Mucosa of rectum (tissue), 2 donors: Measurements from ENCODE around the gene PTP4A2.

Experiments used
- H3K27ac ChIP-seq, 2 donors: one replicate each; pipeline ENCODE4 v1.7.0; 2013; ENCODE audit warnings: inconsistent platforms in 2 of 2, low read depth in 2 of 2, low read length in 2 of 2
- H3K27me3 ChIP-seq, 2 donors: one replicate each; pipeline ENCODE4 v1.7.0; 2013; ENCODE audit warnings: low read length in 2 of 2; ENCODE audit not compliant: control insufficient read depth in 2 of 2, insufficient read depth in 2 of 2
- H3K36me3 ChIP-seq, 2 donors: one replicate each; pipeline ENCODE4 v1.7.0; 2013; ENCODE audit warnings: low read length in 2 of 2; ENCODE audit not compliant: control insufficient read depth in 2 of 2, insufficient read depth in 2 of 2
- H3K4me1 ChIP-seq, 2 donors: one replicate each; pipeline ENCODE4 v1.7.0; 2013; ENCODE audit warnings: low read length in 2 of 2, mild to moderate bottlenecking in 1 of 2; ENCODE audit not compliant: control insufficient read depth in 2 of 2, insufficient read depth in 2 of 2
- H3K4me3 ChIP-seq, 2 donors: one replicate each; pipeline ENCODE4 v1.7.0; 2013; ENCODE audit warnings: low read length in 2 of 2
- H3K9ac ChIP-seq, 2 donors: one replicate each; pipeline ENCODE4 v1.7.0; 2013; ENCODE audit warnings: low read length in 2 of 2, low read depth in 1 of 2, mild to moderate bottlenecking in 1 of 2
- H3K9me3 ChIP-seq, 2 donors: one replicate each; pipeline ENCODE4 v1.7.0; 2013; ENCODE audit warnings: low read length in 2 of 2; ENCODE audit not compliant: control insufficient read depth in 2 of 2
- donor health status: healthy.
- donor health status: Normal muscosa, but diverticular disease.

PTP4A2 gene

GRCh38 chr1:31976401-31976800 is 38.2 kb upstream of the PTP4A2 start:
- no peak overlapping the region for H3K9ac ChIP-seq
- no peaks in the 10 kb centered on the region for H3K27me3 ChIP-seq
- H3K36me3 ChIP-seq, result no peaks in the 10 kb centered on the region
- H3K4me3 ChIP-seq, result no peak overlapping the region
- H3K9me3 ChIP-seq, result no peaks in the 10 kb centered on the region
- H3K27ac ChIP-seq, result no peak overlapping the region
- H3K4me1 ChIP-seq, result no peaks in the 10 kb centered on the region

- no peaks in the 10 kb centered on the region for H3K36me3 ChIP-seq
- H3K9me3 ChIP-seq, result no peaks in the 10 kb centered on the region
- no peak overlapping the region for H3K27ac ChIP-seq
Measured at GRCh38 chr1:31970873-31971272, 32.7 kb upstream of the PTP4A2 start.

DNA sequence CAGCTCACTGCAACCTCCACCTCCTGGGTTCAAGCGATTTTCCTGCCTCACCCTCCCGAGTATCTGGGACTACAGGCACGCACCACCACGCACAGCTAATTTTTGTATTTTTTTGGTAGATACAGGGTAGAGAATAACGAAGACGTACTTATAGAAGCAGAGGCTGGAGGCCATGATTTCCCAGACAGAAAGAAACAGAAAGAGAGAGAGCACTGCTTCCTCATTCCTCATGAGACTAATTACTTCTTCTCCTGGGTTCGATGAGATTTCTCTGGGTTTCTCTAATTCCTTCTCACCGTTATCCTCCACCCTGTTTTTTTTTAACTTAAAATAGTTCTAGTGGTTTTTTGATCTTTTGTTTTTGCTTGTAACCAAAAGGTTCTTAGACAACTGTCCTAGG is 23.4 kb upstream of the PTP4A2 start:
- H3K36me3 ChIP-seq, result no peaks in the 10 kb centered on the region
- H3K4me3 ChIP-seq, result no peak overlapping the region

More at GRCh38 chr1:31970873-31971272, 32.7 kb upstream of the PTP4A2 start:
- no peak overlapping the region for H3K4me3 ChIP-seq
- no peak overlapping the region for H3K9ac ChIP-seq
- no peaks in the 10 kb centered on the region for H3K27me3 ChIP-seq
- H3K4me1 ChIP-seq, result no peaks in the 10 kb centered on the region

DNA sequence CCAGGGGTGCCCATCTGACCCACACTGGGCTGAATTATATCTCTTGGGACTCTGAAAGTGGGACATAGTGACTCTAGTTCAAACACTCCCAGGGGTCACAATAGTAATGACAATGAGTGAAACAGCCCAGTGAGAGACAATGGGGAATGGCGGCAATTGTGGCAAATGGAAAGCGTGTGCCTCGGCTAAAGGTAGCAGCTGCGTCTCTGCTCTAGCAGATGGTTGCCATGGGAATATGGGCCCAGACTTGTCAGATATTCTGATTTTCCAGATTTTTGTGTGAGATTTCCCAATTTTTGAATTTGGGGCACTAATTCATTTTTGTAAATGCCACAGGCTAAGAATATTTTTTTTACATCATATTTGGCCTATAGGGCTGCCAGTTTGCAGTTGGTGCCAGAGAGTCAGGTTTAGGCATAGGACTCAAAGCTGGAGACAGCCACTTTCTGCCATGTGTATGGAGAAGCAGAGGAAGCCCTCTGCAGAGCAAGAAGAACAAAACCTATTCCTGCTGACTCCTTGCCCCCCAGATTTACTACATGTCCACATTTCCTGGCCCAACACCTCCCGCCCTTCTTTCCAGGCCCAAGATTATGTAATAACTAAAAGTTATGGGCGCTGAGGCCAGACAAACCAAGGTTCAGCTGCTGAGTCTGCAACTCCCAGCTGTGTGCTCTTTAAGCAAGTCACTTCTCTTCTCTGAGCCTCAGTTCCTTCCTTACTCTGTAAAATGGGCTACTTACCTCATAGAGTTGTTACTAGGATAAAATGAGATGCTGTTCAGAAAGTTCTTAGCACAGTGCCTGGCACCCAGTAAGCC is 21.6 kb upstream of the PTP4A2 start:
- no peaks in the 10 kb centered on the region for H3K9me3 ChIP-seq
- H3K4me3 ChIP-seq, result no peak overlapping the region
- no peak overlapping the region for H3K27ac ChIP-seq
- H3K9ac ChIP-seq, result no peak overlapping the region
- H3K36me3 ChIP-seq, result no peaks in the 10 kb centered on the region
- no peaks in the 10 kb centered on the region for H3K27me3 ChIP-seq
- peaks cover 11 to 14% of the 10 kb centered on the region in 2 donors for H3K4me1 ChIP-seq

More for the DNA sequence above, 23.4 kb upstream of the PTP4A2 start:
- H3K4me1 ChIP-seq, result peaks cover 0 to 4% of the 10 kb centered on the region in 2 donors
- no peaks in the 10 kb centered on the region for H3K27me3 ChIP-seq
- H3K9ac ChIP-seq, result no peak overlapping the region
- H3K27ac ChIP-seq, result no peak overlapping the region
- no peaks in the 10 kb centered on the region for H3K9me3 ChIP-seq

GRCh38 chr1:31957701-31958674 is 19.8 kb upstream of the PTP4A2 start:
- no peak overlapping the region for H3K4me3 ChIP-seq
- no peaks in the 10 kb centered on the region for H3K27me3 ChIP-seq
- no peaks in the 10 kb centered on the region for H3K9me3 ChIP-seq
- H3K36me3 ChIP-seq, result no peaks in the 10 kb centered on the region
- H3K4me1 ChIP-seq, result peaks cover 15 to 22% of the 10 kb centered on the region in 2 donors
- H3K27ac ChIP-seq, result peak overlapping the region in 1 of 2 donors; percentile 52
- H3K9ac ChIP-seq, result no peak overlapping the region

DNA sequence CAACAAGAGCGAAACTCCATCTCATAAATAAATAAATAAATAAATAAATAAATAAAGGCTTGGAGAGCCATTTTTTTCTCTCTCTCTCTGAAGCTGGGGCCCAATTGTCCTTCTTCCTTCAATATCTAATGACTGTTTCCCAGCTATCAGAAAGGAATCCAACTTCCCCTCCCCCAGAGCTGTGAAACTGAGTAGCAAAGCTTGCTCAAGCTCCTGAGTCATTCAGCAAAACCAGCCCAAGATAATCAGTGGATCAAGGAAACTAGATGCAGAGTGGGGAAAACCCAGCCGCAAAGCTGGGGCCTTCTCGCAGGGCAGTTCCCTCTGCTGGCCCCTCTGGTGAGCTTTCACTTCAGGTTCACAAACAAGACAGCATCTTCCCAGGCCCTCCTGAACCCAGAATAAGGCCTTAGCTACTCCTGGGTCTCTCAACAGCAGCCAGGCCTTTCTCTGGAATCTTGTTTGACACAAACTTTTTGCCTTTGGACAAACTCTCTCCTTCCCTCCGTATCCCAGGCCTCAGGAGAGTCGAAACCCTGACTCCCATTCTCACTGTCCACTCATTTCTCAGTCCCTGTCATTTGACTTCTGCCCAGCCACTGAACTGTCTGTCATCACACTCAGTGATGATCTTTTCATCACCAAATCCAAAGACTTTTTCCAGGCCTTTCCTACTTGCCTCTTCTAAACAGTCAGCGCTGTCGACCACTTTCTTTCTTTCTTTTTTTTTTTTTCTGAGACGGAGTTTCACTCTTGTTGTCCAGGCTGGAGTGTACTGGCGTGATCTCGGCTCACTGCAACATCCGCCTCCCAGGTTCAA is 18.0 kb upstream of the PTP4A2 start:
- Histone ChIP-seq H3K27me3 (no peaks in the 10 kb centered on the region), H3K9me3 (no peaks in the 10 kb centered on the region), H3K27ac (peak overlapping the region; percentile 82), H3K4me1 (peaks cover 15 to 26% of the 10 kb centered on the region in 2 donors), H3K36me3 (no peaks in the 10 kb centered on the region), H3K4me3 (peak overlapping the region in 1 of 2 donors; percentile 30), H3K9ac (peak overlapping the region; percentile 40 to 42)

DNA sequence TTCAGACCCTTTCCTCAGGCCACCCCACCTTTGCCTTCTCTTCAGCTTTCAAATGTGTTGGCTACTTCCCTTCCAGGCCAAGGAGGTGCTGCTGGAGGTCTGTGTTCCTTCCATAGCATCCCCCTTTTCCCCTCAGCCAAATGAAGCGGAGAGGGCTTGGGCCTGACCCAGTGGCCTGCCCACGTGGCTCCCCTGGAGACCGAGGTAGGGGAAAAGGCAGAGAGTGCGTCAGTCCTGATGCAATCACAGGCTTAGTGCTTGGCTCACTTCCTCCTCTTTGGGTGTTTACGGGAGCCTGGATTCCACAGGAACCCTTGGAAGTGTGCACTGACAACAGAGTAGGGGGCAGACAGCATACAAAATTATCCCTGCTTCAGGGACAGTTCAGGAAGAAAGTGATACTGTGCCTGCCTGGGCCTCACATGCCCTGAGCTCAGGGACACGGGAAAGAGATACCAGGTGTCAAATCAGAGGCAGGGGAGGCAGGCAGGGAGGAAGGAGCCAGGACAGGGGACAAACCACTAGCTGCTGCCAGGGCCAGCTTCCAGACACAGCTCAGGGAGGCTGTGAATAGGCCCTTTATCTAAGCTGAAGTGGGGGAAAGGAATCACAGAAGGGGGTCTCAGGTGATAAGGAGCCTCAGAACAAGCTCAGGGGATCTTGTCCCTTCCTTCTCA is 16.6 kb upstream of the PTP4A2 start:
- H3K27ac ChIP-seq, result peak overlapping the region; percentile 68 to 82
- H3K4me3 ChIP-seq, result no peak overlapping the region
- H3K9me3 ChIP-seq, result no peaks in the 10 kb centered on the region
- H3K36me3 ChIP-seq, result no peaks in the 10 kb centered on the region
- no peaks in the 10 kb centered on the region for H3K27me3 ChIP-seq
- peaks cover 15 to 26% of the 10 kb centered on the region in 2 donors for H3K4me1 ChIP-seq
- H3K9ac ChIP-seq, result peak overlapping the region in 1 of 2 donors; percentile 36

DNA sequence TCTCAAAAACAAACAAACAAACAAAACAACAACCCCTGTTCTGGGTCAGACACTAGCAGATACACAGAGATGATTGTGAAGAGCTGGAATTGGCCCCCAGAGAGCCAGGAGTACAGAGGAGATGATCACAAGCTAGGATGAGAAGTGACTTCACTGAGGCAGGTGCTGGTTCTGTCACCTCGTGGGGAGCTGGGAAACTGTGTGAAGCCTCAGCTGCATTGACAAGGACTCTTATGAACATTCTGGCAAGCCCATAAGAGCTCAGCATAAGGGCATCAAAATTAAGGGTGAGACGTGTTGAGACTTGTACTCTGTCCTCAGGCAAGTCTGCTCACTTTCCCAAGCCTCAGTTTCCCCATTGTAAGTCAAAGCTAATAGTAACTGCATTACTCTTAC is 14.7 kb upstream of the PTP4A2 start:
- H3K36me3 ChIP-seq, result no peaks in the 10 kb centered on the region
- peaks cover 14 to 26% of the 10 kb centered on the region in 2 donors for H3K4me1 ChIP-seq
- no peak overlapping the region for H3K27ac ChIP-seq
- no peaks in the 10 kb centered on the region for H3K27me3 ChIP-seq
- H3K4me3 ChIP-seq, result no peak overlapping the region
- H3K9ac ChIP-seq, result no peak overlapping the region
- H3K9me3 ChIP-seq, result no peaks in the 10 kb centered on the region

- no peaks in the 10 kb centered on the region for H3K27me3 ChIP-seq
- H3K27ac ChIP-seq, result no peak overlapping the region
- H3K4me1 ChIP-seq, result peaks cover 11 to 24% of the 10 kb centered on the region in 2 donors
Measured at GRCh38 chr1:31951276-31951675, 13.1 kb upstream of the PTP4A2 start.

More at GRCh38 chr1:31951276-31951675, 13.1 kb upstream of the PTP4A2 start:
- Histone ChIP-seq H3K9me3 (no peaks in the 10 kb centered on the region), H3K36me3 (no peaks in the 10 kb centered on the region), H3K4me3 (no peak overlapping the region), H3K9ac (no peak overlapping the region)
